Calu3 (cell line): ENCODE results near the gene STRIP1. TPM values are rescaled to one million over a fixed set of nuclear protein-coding genes. Genes with fewer than 3 reads are reported as not detected.

Experiments used
- BruUV-seq: library from RNA; stranded (reverse); fragments of 400-500 nt; replicated peaks from 2 replicates; lab custom pipeline; 2021; lab: Mats Ljungman, UMichigan
- CTCF ChIA-PET: fragments of 300-600 bp; sonication (Branson Sonifier 250); formaldehyde crosslinking; loops from one replicate; lab custom pipeline; 2022; ENCODE audit warnings: antibody characterized with exemption; lab: Charles Lee
- DNase-seq: peaks from one replicate; pipeline ENCODE4 v3.0.0; 2022
- H3K27ac Mint-ChIP-seq: one replicate; pipeline ENCODE4 v1.8.0; 2022; ENCODE audit warnings: mixed read lengths; ENCODE audit not compliant: unreplicated experiment
- H3K27me3 Mint-ChIP-seq: one replicate; pipeline ENCODE4 v1.8.0; 2022; ENCODE audit warnings: mixed read lengths; ENCODE audit not compliant: unreplicated experiment
- H3K36me3 Mint-ChIP-seq: one replicate; pipeline ENCODE4 v1.8.0; 2022; ENCODE audit warnings: mild to moderate bottlenecking, moderate library complexity, mixed read lengths; ENCODE audit not compliant: insufficient read depth, unreplicated experiment
- H3K4me1 Mint-ChIP-seq: one replicate; pipeline ENCODE4 v1.8.0; 2022; ENCODE audit warnings: mild to moderate bottlenecking, low read depth, mixed read lengths; ENCODE audit not compliant: unreplicated experiment
- H3K4me3 Mint-ChIP-seq: one replicate; pipeline ENCODE4 v1.8.0; 2022; ENCODE audit warnings: mild to moderate bottlenecking, low read depth, moderate library complexity, mixed read lengths; ENCODE audit not compliant: unreplicated experiment
- H3K9me3 Mint-ChIP-seq: one replicate; pipeline ENCODE4 v1.8.0; 2022; ENCODE audit warnings: low read depth, mixed read lengths; ENCODE audit not compliant: unreplicated experiment
- intact Hi-C: fragments of 100-400 bp; cut with micrococcal nuclease; formaldehyde crosslinking; loops from one replicate; pipeline ENCODE4 v1.10.0; 2022; ENCODE audit not compliant: unreplicated experiment
- total RNA-seq: library from RNA; stranded (reverse); gene quantifications from 2 replicates; pipeline ENCODE4 v1.2.3, GENCODE V29; 2022
- TF ChIP-seq, protein P1 (sequence below): fragments of 200-600 bp; IDR thresholded peaks from one replicate; pipeline ENCODE4 v1.8.0; 2022; ENCODE audit warnings: antibody characterized with exemption; ENCODE audit not compliant: unreplicated experiment

STRIP1 gene
- total RNA-seq, 1 experiment from 2014 or later = 27.5 TPM

DNA sequence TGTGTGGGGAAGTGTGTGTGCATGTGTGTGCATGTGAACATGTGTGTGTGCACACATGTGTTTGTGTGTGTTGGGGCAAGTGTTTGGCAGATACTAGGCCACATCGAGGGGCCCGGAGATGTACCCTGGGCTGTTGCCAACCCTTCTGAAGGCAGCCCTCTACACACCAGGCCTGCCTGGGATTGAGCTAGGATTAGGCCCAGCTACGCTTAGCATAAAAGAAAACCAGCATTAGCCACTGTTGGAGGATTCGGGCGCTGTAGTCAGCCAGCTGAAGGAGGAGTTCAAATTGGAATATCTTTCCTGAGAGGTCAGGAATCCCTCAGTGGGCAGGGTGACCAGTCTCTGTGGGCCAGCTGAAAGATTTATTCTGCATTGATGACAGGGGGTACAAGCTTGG lies 46.6 kb downstream of the STRIP1 start:
- H3K4me1 Mint-ChIP-seq = no peaks in the 10 kb centered on the region
- no TSS peak for BruUV-seq
- H3K36me3 Mint-ChIP-seq = no peaks in the 10 kb centered on the region
- no peak overlapping the region for H3K4me3 Mint-ChIP-seq
- H3K9me3 Mint-ChIP-seq = no peaks in the 10 kb centered on the region
- H3K27me3 Mint-ChIP-seq = peaks cover 71% of the 10 kb centered on the region
- intact Hi-C loops = no loop called here
- DNase-seq = no peak
- CTCF ChIA-PET = no interaction called here
- no peak overlapping the region for H3K27ac Mint-ChIP-seq
- TF ChIP-seq, protein P1, sequence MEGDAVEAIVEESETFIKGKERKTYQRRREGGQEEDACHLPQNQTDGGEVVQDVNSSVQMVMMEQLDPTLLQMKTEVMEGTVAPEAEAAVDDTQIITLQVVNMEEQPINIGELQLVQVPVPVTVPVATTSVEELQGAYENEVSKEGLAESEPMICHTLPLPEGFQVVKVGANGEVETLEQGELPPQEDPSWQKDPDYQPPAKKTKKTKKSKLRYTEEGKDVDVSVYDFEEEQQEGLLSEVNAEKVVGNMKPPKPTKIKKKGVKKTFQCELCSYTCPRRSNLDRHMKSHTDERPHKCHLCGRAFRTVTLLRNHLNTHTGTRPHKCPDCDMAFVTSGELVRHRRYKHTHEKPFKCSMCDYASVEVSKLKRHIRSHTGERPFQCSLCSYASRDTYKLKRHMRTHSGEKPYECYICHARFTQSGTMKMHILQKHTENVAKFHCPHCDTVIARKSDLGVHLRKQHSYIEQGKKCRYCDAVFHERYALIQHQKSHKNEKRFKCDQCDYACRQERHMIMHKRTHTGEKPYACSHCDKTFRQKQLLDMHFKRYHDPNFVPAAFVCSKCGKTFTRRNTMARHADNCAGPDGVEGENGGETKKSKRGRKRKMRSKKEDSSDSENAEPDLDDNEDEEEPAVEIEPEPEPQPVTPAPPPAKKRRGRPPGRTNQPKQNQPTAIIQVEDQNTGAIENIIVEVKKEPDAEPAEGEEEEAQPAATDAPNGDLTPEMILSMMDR = no peak

DNA sequence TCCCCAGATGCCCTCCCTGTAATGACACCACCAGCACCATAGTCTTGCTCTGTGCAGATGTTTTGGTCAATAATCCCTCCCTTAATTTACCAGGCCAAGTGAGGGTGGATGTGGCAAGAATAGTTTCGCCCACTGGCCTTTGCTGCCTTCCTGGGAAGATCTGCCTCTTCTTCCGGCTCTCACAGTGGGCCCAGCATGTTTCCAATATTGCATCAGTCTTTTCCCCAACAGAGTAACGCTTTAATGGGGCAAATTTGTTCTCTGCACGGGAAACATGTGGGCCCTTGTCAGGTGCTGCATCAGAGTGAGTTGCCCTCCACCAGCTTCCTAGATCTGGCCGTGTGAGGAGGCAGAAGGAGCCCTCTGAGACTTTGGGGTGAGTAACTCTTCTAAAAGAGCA lies 48.1 kb downstream of the STRIP1 start:
- CTCF ChIA-PET = interaction anchor here (0.5 to 1.3 kb wide), 3 partner anchors 307 to 832 kb away, joined by 3 to 8 read pairs (median 4); partner anchors contain the start of gene ATXN7L2
- no peaks in the 10 kb centered on the region for H3K4me1 Mint-ChIP-seq
- TF ChIP-seq, protein P1 = no peak
- DNase-seq = no peak
- no TSS peak for BruUV-seq
- no peak overlapping the region for H3K4me3 Mint-ChIP-seq
- no peak overlapping the region for H3K27ac Mint-ChIP-seq
- H3K36me3 Mint-ChIP-seq = no peaks in the 10 kb centered on the region
- no peaks in the 10 kb centered on the region for H3K9me3 Mint-ChIP-seq
- peaks cover 85% of the 10 kb centered on the region for H3K27me3 Mint-ChIP-seq
- intact Hi-C loops = no loop called here

GRCh38 chr1:110083061-110083865 lies 48.8 kb downstream of the STRIP1 start:
- CTCF ChIA-PET = no interaction called here
- Mint-ChIP-seq H3K9me3 (no peaks in the 10 kb centered on the region), H3K27ac (no peak overlapping the region), H3K4me3 (peak overlapping the region; percentile 69), H3K4me1 (no peaks in the 10 kb centered on the region), H3K27me3 (peaks cover 91% of the 10 kb centered on the region), H3K36me3 (no peaks in the 10 kb centered on the region)
- TF ChIP-seq, protein P1 = no peak
- DNase-seq = no peak
- BruUV-seq = no TSS peak
- intact Hi-C loops = no loop called here

- Mint-ChIP-seq H3K27ac (no peak overlapping the region), H3K4me3 (peak overlapping the region; percentile 69), H3K9me3 (no peaks in the 10 kb centered on the region), H3K4me1 (no peaks in the 10 kb centered on the region), H3K27me3 (peaks cover 88% of the 10 kb centered on the region), H3K36me3 (no peaks in the 10 kb centered on the region)
- TF ChIP-seq, protein P1 = no peak
- no TSS peak for BruUV-seq
- CTCF ChIA-PET = no interaction called here
- no peak for DNase-seq
- intact Hi-C loops = no loop called here
These were observed 49.4 kb downstream of the STRIP1 start for GRCh38 chr1:110083866-110084226.
